ENCODE data around the gene TRAPPC6A. TPM values are rescaled to one million over a fixed set of nuclear protein-coding genes. Genes with fewer than 3 reads are reported as not detected.
A peak's percentile ranks its signal among the peaks of the same experiment; 100 is the strongest.

TRAPPC6A gene
- total and polyA plus RNA-seq, 11 donors, result 7.7 to 22.8 (median 18.6) TPM

DNA sequence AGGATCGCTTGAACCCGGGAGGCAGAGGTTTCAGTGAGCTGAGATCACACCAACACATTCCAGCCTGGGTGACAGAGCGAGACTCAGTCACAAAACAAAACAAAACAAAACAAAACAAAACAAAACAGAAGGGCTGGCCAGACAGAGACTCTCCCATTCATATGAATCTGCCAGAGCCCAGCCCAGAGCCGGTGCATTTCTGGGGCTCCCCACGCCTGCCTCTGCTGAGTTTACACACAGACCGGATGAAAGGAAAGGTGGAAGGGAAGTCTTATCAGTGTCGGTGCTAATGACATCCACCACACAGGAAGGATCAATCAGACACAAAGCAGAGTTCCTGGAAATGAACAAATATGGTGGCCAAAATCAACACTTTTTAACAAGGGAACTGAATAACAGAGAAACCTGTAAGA lies 6.8 kb downstream of the TRAPPC6A start:
- Histone ChIP-seq H3K27me3 (no peaks in the 10 kb centered on the region), H3K9me3 (no peaks in the 10 kb centered on the region), H3K36me3 (no peaks in the 10 kb centered on the region), H3K4me3 (no peak overlapping the region), H3K4me1 (peaks cover 0 to 42% (median 18%) of the 10 kb centered on the region in 12 donors), H3K27ac (peak overlapping the region; percentile 16 to 83 (median 54))
- DNase-seq (no peak), ATAC-seq (peak; percentile 28 to 77 (median 55))
- TF ChIP-seq CTCF (IDR thresholded peaks at IDR 0.05), result no peak
- no peak for TF ChIP-seq POLR2A (IDR thresholded peaks at IDR 0.05)
- intact Hi-C loops (cut with DNase I), result loop anchor here in 1 of 10 donors (10.0 kb wide), 1 partner anchor 76 kb away; the partner anchor contains the start of gene PPP1R37
- WGBS, 4 donors, result 40 to 47% (median 43%) methylated on average over 7 of the region's 7 CpGs

DNA sequence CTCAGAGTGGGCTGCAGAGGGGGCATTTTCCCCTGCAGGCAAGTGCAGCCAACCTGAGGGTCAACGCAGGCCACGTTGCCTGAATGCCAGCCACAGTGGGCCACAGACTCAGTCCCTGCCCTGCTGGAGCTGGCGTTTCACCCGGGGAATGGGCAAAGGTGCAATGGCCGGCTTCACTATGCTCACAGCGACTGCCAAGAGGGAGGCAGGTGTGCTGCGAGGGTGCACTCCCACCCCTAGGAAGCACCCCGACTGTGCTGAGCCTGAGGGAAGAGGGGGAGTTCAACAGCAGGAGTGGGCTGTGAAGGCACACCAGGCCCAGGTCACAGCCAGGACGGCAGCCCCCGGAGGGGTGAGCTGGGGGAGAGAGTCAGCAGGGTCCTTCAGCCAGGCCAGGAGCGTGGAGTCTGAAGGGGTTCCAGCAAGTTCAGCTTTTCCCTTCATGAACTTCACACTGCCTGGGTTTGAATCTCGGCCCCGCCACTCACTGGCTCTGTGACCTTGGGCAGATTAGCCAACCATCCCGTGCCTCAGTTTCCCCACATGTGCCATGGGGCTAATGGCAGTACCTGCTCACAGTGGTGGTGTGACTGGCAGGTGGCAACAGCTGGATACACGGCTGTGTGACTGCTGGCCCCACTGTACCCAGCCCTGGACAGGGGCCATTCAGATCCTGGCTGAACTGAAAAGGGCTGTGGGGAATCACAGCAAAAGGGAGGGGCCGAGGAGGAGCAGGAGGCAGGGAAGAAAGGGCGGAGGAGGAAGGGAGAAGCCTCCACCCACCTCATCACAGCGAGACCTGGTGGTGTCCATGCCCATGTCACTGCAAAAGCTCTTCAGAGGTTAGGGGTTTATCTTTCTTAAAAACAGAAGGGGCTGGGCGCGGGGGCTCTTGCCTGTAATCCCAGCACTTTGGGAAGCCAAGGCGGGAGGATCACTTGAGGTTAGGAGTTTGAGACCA lies 7.6 kb downstream of the TRAPPC6A start:
- TF ChIP-seq CTCF (IDR thresholded peaks at IDR 0.05) (no peak), POLR2A (IDR thresholded peaks at IDR 0.05) (no peak)
- Histone ChIP-seq H3K4me1 (peaks cover 0 to 42% (median 21%) of the 10 kb centered on the region in 12 donors), H3K36me3 (no peaks in the 10 kb centered on the region), H3K27me3 (no peaks in the 10 kb centered on the region), H3K4me3 (no peak overlapping the region), H3K27ac (peak overlapping the region in 10 of 12 donors; percentile 16 to 83 (median 48)), H3K9me3 (no peaks in the 10 kb centered on the region)
- intact Hi-C loops (cut with DNase I), result loop anchor here in 1 of 10 donors (10.0 kb wide), 1 partner anchor 76 kb away; the partner anchor contains the start of gene PPP1R37
- WGBS, 4 donors, result 79 to 87% (median 83%) methylated on average over 16 to 21 of the region's 21 CpGs
- ATAC-seq (no peak), DNase-seq (no peak)

DNA sequence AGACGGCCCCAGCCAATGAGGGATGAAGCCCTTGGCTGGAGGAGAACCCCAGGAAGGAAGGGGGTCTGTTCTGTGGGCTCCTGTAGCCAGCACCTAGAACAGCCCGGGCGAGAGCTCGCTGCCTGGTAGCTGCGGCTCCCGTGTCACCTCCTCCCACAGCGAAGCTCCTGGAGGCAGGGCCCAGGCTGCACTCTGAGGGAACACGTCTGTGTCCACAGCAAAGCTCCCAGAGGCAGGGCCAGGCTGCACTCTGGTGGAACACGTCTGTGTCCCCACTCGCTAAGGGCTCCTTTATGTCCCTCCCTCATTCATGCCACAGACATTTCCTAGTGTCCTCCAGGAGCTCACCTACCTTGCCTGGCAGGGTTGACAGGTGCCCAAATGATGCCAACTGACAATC lies 8.4 kb downstream of the TRAPPC6A start:
- intact Hi-C loops (cut with DNase I), result loop anchor here in 2 of 10 donors (10.0 kb wide), 2 partner anchors 75 to 165 kb away; partner anchors contain the start of gene PPP1R37 (in 1 of the 2)
- DNase-seq, result no peak
- no peak overlapping the region for H3K4me3 ChIP-seq
- no peaks in the 10 kb centered on the region for H3K9me3 ChIP-seq
- peaks cover 0 to 48% (median 26%) of the 10 kb centered on the region in 12 donors for H3K4me1 ChIP-seq
- H3K36me3 ChIP-seq, result no peaks in the 10 kb centered on the region
- no peaks in the 10 kb centered on the region for H3K27me3 ChIP-seq
- 94 to 96% (median 95%) methylated on average over 9 to 10 of the region's 10 CpGs for WGBS, 4 donors
- no peak overlapping the region for H3K27ac ChIP-seq
- no peak for ATAC-seq
- TF ChIP-seq POLR2A (IDR thresholded peaks at IDR 0.05) (no peak), CTCF (IDR thresholded peaks at IDR 0.05) (no peak)

DNA sequence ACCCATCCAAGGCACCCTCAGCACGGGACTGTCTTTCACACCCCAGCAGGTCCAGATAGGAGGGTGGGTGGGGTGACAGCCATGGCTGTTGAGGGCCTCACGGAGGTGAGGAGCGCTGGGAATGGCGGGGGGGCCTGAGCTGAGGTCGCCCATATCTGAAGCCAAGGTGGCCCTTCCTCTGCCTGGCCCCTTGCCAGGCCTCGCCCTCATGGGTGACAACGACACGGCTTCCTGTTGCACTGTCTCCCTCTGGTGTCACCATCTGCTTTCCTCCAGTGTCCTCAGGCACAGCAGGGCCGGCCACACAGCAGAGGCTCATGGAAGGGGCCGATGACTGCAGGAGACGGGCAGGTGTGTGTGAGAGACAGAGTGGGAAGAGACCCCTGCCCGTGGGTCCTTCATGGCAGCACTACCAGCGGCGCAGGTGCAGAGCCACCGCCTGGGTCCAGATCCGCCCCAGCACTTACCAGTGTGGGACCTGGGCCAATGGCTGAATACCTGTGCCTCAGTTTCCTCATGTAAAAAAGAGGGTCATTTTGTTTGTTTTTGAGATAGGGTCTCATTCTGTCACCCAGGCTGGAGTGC lies 9.2 kb downstream of the TRAPPC6A start:
- TF ChIP-seq CTCF (IDR thresholded peaks at IDR 0.05), result no peak
- Histone ChIP-seq H3K27ac (no peak overlapping the region), H3K36me3 (no peaks in the 10 kb centered on the region)

More for the DNA sequence above, 9.2 kb downstream of the TRAPPC6A start:
- Histone ChIP-seq H3K9me3 (no peaks in the 10 kb centered on the region), H3K4me3 (no peak overlapping the region), H3K4me1 (peaks cover 0 to 54% (median 33%) of the 10 kb centered on the region in 12 donors), H3K27me3 (no peaks in the 10 kb centered on the region)
- intact Hi-C loops (cut with DNase I), result loop anchor here in 1 of 10 donors (10.0 kb wide), 1 partner anchor 166 kb away; no protein-coding TSS in a partner anchor
- DNase-seq, result no peak
- 82 to 90% (median 82%) methylated on average over 9 to 16 of the region's 16 CpGs for WGBS, 4 donors
- no peak for ATAC-seq
